NT2/D1 (cell line): Measurements from ENCODE around the gene AP4M1.

ENCODE experiments used
- SUZ12 ChIP-seq: IDR thresholded peaks from 2 replicates; pipeline ENCODE4 v1.6.1; 2011; ENCODE audit not compliant: insufficient read length, insufficient read depth; ENCODE audit errors: extremely low read depth
- YY1 ChIP-seq: IDR thresholded peaks from 2 replicates; pipeline ENCODE4 v1.6.1; 2011; ENCODE audit not compliant: insufficient read length, insufficient read depth
- ZNF274 ChIP-seq: IDR thresholded peaks from 2 replicates; pipeline ENCODE4 v1.6.1; 2011; ENCODE audit warnings: mild to moderate bottlenecking, low read depth, low read length

- TF ChIP-seq ZNF274 (no peak), YY1 (no peak), SUZ12 (no peak)
Observed at GRCh38 chr7:100126239-100126930, 24.9 kb downstream of the AP4M1 start.
